DMS153 (cell line): ENCODE results near the gene LMOD3.
A peak's percentile ranks its signal among the peaks of the same experiment; 100 is the strongest.

Experiments
- DNase-seq: peaks from one replicate; lab custom pipeline; 2025; lab: John Stamatoyannopoulos, UW

The LMOD3 gene

GRCh38 chr3:69091389-69092029 is 30.9 kb downstream of the LMOD3 start:
- no peak for DNase-seq

GRCh38 chr3:69090021-69090420 is 32.4 kb downstream of the LMOD3 start:
- no peak for DNase-seq

DNA sequence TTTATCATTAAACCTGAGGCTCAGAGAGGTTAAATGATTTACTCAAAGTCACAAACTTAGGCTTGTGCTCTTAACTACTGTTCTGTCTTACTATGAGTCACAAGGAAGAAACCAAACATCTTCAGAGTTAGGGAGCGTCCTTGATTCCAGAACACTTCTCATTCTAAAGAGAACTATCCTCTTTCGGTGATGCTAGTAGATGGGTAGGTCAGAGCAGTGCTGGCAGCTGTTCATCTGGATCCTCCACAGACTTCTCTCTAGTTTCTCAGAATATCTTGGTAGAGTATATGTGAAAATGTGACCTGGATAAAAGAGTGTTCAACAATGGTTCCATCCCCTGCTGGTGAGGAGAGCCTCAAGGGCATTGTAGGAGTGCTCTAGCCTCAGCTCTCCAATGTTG is 34.3 kb downstream of the LMOD3 start:
- DNase-seq, result no peak

- no peak for DNase-seq
Measured at GRCh38 chr3:69087030-69087791, 35.2 kb downstream of the LMOD3 start.

GRCh38 chr3:69085833-69086722 is 36.3 kb downstream of the LMOD3 start:
- DNase-seq, result no peak

DNA sequence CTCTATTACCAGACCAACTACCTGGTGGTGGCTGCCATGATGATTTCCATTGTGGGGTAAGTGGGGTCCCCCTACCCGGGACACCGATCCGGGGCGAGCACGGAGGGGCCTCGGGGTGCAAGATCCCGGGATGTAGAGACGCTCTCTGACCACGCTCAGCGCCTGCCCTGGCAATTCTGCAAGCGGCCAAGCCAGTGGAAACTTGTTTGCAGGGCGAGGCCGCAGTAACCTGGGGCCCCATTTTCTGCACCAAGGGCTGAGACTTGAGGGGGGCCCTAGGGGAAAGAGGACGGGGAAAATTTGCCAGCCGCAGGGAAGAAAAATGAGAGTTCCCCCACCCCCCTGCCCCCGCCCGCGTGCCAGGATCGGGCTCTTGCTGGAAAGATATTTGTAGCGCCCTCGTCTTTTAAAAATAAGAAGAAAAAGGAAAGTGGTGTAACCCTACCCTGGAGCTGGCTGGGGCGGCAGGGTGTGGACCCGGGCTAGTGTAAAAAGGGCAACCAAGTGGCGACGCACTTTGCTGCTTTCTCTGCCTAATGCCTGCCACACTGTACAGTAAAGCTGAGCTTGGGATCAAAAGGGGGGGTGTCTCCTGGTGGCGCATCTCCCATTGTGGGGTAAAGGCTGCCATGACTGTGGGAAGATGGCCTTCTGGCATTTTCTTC is 37.1 kb downstream of the LMOD3 start:
- DNase-seq, result no peak

GRCh38 chr3:69084326-69085167 is 37.8 kb downstream of the LMOD3 start, which contains the start of gene ARL6IP5:
Gene ARL6IP5 (plus strand): TSS chr3:69084937. CDS start chr3:69085048, 111 bp downstream.
- peak; percentile 58 for DNase-seq

GRCh38 chr3:69082805-69083204 is 39.6 kb downstream of the LMOD3 start:
- DNase-seq, result no peak

DNA sequence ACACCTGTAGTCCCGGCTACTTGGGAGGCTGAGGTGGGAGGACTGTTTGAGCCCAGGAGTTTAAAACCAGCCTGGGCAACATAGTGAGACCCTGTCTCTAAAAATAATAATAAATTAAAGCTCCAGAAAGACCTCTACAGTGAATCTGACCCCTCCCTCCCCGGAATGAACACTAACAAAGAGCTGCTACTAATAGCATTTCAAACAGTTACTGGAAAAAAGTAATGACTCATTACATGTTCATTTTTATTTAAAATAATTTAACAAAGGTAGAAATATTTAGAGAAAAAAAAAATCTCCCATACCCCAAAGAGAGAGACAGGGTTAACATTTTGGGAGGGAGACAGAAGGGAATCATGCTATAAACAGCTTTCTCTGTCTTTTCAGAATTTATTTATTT is 40.0 kb downstream of the LMOD3 start:
- no peak for DNase-seq

DNA sequence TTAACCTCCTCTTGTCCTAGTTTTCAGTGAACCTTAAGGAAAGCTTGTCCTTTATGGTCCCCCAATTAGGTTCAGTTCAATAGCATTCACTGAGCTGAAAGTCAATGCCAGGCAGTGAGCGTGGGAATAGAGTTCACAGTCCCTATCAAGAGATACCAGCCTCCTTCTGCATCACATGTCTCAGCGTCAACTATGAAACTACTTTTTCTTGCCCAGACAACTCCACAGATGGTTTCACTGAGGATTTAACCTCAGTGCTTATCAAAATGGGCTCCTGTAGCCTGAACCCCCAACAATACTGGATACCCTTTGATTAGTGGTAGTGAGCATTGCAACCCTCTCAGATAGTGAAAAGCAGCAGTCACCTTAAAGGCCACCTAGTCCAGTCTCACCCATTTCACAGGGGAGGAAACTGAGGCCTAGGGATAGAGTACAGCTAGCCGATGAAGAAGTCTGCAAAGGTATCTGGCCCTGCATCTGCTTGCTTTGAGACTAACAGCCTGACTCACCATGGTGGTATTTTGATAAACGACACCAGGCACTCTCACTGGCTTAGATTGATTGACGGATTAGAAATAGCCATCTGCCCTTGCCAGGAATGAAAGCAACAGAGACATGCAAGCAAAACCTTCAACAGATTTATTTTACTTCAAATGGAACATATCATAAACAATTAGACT is 40.7 kb downstream of the LMOD3 start:
- DNase-seq, result no peak

- DNase-seq, result peak; percentile 32
Measured at GRCh38 chr3:69080233-69080920, 42.0 kb downstream of the LMOD3 start, which contains the start of gene UBA3. Gene UBA3 (minus strand): TSS chr3:69080365. CDS start chr3:69080353, 12 bp downstream.

DNA sequence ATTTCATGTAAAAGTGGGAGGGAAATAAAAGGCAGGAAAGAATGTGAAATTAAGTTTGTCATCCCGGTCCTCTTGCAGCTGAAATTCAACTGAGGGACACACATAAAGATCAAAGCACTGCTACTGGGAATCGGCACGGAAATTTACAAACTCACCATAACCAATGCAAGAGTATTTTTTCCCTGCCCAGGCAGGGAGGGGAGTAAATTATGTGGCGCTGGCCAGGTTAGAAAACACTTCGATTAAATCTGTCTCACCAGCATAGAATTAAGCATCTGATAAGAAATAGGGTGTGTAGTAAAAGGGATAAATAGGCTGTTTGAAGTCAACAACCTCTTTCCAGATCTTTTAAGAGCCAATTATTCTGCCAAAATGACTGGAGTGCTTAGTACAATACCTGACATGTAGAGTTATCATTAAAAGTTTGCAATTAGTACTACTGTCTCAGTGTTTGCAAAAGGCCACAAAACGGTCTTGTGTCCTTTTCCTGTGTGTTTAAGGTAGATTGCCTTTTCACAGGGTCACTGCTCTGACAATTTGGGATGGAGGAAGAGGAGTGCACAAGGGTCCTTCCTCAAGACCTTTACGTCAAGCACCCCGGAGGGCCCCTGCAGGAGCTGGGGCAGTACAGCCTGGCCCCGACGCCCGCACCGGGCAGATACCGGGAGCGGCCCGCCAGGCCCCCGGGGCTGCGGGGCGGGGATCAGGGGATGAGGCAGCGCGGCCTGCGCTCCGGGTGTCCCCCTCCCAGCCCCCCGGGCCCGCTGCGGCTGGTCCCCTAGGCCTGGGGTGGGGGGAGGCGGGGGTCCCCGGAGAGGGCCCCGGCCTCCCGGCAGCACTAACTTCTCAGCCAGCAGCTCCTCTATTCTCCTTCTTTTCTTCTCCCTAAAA is 42.9 kb downstream of the LMOD3 start:
- DNase-seq, result no peak

DNA sequence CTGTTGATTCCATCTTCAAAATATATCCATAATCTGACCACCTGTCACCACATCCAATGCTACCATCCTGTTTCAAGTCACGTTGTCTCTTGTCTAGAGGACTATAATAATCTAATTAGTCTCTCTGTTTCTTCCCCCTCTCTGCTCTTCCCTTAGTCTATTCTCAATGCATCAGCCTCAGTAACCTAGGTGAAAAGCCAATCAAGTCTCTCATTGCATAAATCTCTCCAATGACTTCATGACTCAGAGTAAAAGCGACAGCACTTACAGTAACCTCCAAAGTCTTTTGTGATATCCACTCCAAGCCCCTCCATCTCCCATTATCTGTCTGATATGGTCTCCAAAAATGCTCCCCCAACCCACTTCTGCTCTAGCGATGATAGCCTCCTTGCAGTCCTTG is 49.5 kb downstream of the LMOD3 start:
- DNase-seq, result no peak

GRCh38 chr3:69066121-69066520 is 56.3 kb downstream of the LMOD3 start:
- no peak for DNase-seq

DNA sequence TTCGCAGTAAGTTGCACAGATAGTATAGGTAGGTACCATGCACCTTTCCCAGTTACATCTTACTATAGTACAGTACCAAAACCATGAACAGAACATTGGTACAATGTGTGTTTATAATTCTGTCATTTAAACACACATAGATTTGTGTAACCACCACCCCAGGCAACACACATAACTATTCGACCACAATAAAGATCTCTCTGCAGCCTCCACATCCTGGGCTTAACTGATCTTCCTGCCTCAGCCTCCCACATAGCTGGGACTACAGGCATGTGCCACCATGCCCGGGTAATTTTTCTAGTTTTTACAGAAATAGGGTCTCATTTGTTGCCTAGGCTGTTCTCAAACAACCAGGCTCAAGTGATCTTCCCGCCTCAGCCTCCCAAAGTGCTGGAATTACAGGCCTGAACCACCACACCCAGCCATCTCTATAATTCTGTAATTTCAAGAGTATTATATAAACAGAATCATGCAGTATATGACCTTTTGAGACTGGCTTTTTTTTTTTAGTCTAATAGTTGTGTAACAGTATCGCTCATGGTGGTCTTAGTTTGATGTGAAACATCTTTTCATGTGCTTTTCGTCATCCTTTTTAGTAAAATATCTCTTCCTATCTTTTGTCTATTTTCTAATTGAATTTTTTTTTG is 57.0 kb downstream of the LMOD3 start:
- DNase-seq, result no peak

GRCh38 chr3:69063636-69064035 is 58.8 kb downstream of the LMOD3 start:
- no peak for DNase-seq

GRCh38 chr3:69059688-69060087 is 62.7 kb downstream of the LMOD3 start:
- no peak for DNase-seq

- no peak for DNase-seq
Measured at GRCh38 chr3:69058947-69059224, 63.5 kb downstream of the LMOD3 start.
